Right atrium auricular region (tissue), 2 donors: Measurements from ENCODE around the gene CCDC184. TPM values are rescaled to one million over a fixed set of nuclear protein-coding genes. Genes with fewer than 3 reads are reported as not detected.
A peak's percentile ranks its signal among the peaks of the same experiment; 100 is the strongest.
"Not testable (repeated sequence)": the region's sequence is repeated elsewhere in the genome, so short reads cannot be mapped to it uniquely, and the experiment has no call there.

Source experiments
- DNase-seq: peaks from one replicate; pipeline ENCODE4 v3.0.0-alpha.2; 2019; ENCODE audit warnings: low spot score
- H3K27ac ChIP-seq, 2 donors: fragments of 200-600 bp; sonication (generic); 1 replicate in 1 of 2; 2 replicates in 1 of 2; pipeline ENCODE4 v1.5.1; 2016 to 2019
- H3K27me3 ChIP-seq, 2 donors: fragments of 200-600 bp; sonication (generic); one replicate each; pipeline versions ENCODE4 v1.5.1 to v1.6.0; 2017 to 2019
- H3K36me3 ChIP-seq: fragments of 200-600 bp; sonication (generic); one replicate; pipeline ENCODE4 v1.5.1; 2016
- H3K4me1 ChIP-seq, 2 donors: fragments of 200-600 bp; sonication (generic); one replicate each; pipeline versions ENCODE4 v1.5.1 to v1.6.0; 2017 to 2019
- H3K4me3 ChIP-seq, 2 donors: fragments of 200-600 bp; sonication (generic); 1 replicate in 1 of 2; 2 replicates in 1 of 2; pipeline ENCODE4 v1.5.1; 2017 to 2019; ENCODE audit warnings: mild to moderate bottlenecking in 1 of 2, moderate library complexity in 1 of 2
- H3K9me3 ChIP-seq, 2 donors: fragments of 200-600 bp; sonication (generic); one replicate each; pipeline ENCODE4 v1.5.1; 2019
- total RNA-seq, 2 donors: library from RNA; depleted of rRNA; stranded (reverse); fragments of >200 nt; gene quantifications; one replicate each; pipeline ENCODE4 v1.1.0, GENCODE V29; 2016
- TF ChIP-seq, protein P1 (sequence below), 2 donors: fragments of 200-600 bp; sonication (generic); IDR thresholded peaks; one replicate each; pipeline ENCODE4 v1.5.1; 2019; ENCODE audit warnings: antibody characterized with exemption in 2 of 2

The CCDC184 gene
- total RNA-seq, 2 donors from 2014 or later: 0.37 to 1.4 TPM

DNA sequence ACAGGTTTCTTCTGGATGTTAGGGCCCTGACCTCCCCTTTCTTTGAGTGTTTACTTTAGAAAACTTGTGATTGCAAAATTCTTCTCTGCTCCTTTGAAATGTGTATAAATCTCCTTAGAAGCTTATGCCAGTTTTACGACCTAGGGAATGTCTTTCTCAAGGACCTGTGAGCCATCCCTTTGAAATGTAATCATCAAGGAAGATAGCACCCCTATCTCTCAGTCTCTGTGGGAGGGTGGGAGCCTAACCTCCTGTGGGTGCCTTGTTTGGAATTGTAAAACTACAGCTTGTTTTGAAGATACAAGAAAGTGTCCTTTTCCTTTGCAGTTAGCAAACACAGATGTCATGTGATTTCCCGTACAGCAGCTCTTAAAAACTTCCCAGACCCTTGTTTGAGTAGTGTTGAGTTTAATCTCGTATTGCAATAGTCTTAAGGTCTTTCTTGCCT is 16.4 kb downstream of the CCDC184 start:
- DNase-seq: no peak
- peaks cover 0 to 3% of the 10 kb centered on the region in 2 donors for H3K9me3 ChIP-seq
- H3K36me3 ChIP-seq: no peaks in the 10 kb centered on the region
- H3K27me3 ChIP-seq: no peaks in the 10 kb centered on the region
- H3K4me1 ChIP-seq: peaks cover 0 to 23% of the 10 kb centered on the region in 2 donors
- TF ChIP-seq, protein P1, sequence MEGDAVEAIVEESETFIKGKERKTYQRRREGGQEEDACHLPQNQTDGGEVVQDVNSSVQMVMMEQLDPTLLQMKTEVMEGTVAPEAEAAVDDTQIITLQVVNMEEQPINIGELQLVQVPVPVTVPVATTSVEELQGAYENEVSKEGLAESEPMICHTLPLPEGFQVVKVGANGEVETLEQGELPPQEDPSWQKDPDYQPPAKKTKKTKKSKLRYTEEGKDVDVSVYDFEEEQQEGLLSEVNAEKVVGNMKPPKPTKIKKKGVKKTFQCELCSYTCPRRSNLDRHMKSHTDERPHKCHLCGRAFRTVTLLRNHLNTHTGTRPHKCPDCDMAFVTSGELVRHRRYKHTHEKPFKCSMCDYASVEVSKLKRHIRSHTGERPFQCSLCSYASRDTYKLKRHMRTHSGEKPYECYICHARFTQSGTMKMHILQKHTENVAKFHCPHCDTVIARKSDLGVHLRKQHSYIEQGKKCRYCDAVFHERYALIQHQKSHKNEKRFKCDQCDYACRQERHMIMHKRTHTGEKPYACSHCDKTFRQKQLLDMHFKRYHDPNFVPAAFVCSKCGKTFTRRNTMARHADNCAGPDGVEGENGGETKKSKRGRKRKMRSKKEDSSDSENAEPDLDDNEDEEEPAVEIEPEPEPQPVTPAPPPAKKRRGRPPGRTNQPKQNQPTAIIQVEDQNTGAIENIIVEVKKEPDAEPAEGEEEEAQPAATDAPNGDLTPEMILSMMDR (IDR thresholded peaks at IDR 0.05): no peak
- no peak overlapping the region for H3K4me3 ChIP-seq
- H3K27ac ChIP-seq: peak overlapping the region; percentile 97 to 99

DNA sequence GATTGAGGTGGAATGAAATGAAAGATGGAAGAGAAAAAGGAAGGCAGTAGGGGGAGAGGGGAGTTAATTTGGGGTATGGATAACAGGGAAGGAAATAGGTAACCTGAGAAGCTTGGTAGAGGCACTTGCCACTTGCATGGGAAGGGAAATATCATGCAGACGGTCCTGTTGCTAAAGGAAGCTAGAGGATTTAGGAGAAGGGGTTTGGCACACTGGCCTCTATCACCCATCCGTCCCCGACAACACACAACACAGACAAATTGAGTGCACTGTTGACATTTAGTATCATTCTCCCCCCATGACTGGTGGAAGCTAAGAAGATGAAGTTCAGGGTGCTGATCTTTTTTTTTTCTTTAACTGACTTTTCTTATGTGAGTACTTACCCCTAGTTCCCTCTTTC is 17.6 kb downstream of the CCDC184 start:
- TF ChIP-seq, protein P1 (IDR thresholded peaks at IDR 0.05): no peak
- H3K27ac ChIP-seq: no peak overlapping the region

DNA sequence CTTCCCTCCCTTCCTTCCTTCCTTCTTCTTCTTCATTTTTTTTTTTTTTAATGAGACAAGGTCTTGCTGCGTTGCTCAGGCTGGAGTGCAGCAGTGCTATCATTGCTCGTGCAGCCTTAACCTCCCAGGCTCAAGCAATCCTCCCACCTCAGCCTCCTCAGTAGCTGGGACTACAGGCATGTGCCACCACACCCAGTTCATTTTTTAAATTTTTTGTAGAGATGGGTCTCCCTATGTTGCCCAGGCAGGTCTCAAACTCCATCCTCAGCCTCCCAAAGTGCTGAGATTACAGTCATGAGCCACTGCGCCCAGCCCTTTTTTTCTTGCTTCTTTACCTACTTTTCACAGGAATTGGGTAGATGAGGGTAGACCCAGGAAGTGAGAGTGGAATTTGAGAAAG is 18.1 kb downstream of the CCDC184 start:
- TF ChIP-seq, protein P1 (IDR thresholded peaks at IDR 0.05): no peak
- H3K36me3 ChIP-seq: no peaks in the 10 kb centered on the region
- no peaks in the 10 kb centered on the region for H3K27me3 ChIP-seq
- peaks cover 0 to 8% of the 10 kb centered on the region in 2 donors for H3K9me3 ChIP-seq
- H3K4me3 ChIP-seq: no peak overlapping the region
- no peak for DNase-seq
- H3K27ac ChIP-seq: no peak overlapping the region
- peaks cover 0 to 23% of the 10 kb centered on the region in 2 donors for H3K4me1 ChIP-seq

More for the DNA sequence above, 17.6 kb downstream of the CCDC184 start:
- no peak for DNase-seq
- Histone ChIP-seq H3K4me1 (peaks cover 0 to 23% of the 10 kb centered on the region in 2 donors), H3K9me3 (peaks cover 0 to 4% of the 10 kb centered on the region in 2 donors), H3K27me3 (no peaks in the 10 kb centered on the region), H3K36me3 (no peaks in the 10 kb centered on the region), H3K4me3 (no peak overlapping the region)

DNA sequence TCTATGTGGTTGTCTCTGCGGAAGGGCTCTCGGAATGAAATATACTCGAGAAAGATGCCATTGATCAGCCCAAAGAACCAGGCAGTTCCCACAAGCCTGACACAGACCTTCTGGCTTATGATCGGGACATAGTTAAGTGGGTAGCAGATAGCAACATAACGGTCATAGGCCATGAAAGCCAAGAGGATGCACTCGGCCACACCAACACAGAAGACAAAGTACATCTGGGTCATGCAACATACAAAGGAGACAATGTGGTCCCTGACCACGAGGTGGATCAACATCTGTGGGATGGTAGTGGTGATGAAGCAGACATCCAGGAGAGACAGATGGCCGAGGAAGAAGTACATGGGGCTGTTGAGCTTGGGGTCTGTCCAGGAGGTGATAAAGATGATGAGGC is 19.3 kb downstream of the CCDC184 start:
- peaks cover 0 to 17% of the 10 kb centered on the region in 2 donors for H3K9me3 ChIP-seq
- H3K4me3 ChIP-seq: no peak overlapping the region
- H3K27me3 ChIP-seq: no peaks in the 10 kb centered on the region
- no peaks in the 10 kb centered on the region for H3K36me3 ChIP-seq
- DNase-seq: no peak
- TF ChIP-seq, protein P1 (IDR thresholded peaks at IDR 0.05): no peak
- H3K27ac ChIP-seq: no peak overlapping the region
- H3K4me1 ChIP-seq: peaks cover 0 to 17% of the 10 kb centered on the region in 2 donors

DNA sequence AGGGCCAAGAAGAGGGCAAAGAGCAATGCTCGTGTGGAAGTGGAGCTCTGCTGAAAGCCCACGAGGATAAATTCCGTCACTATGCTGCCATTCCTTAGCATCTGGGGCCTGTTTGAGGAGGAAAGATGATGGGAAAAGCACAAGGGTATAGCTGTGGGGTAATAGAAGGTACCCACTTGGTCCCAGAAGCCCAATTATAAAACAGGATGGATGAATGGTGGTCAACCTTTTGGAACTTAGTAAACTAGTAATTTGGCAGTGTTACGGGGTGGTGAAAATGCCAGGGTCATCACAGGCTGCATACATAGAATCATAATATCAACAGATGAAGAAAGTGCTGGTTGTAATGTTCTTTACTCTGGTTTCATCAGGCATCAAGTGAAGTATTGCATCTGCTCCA is 19.7 kb downstream of the CCDC184 start, which contains the start of gene OR10AD1:
OR10AD1 (minus strand) TSS at position 101 of the 400 bp plus-strand sequence; CDS start at position 101, 0 bp downstream.
- Histone ChIP-seq H3K9me3 (peaks cover 0 to 17% of the 10 kb centered on the region in 2 donors), H3K27me3 (no peaks in the 10 kb centered on the region), H3K4me3 (no peak within 1 kb of the TSS), H3K4me1 (peaks cover 0 to 17% of the 10 kb centered on the region in 2 donors), H3K36me3 (no peaks in the 10 kb centered on the region), H3K27ac (no peak within 1 kb of the TSS)
- TF ChIP-seq, protein P1 (IDR thresholded peaks at IDR 0.05): no peak
- DNase-seq: no peak

DNA sequence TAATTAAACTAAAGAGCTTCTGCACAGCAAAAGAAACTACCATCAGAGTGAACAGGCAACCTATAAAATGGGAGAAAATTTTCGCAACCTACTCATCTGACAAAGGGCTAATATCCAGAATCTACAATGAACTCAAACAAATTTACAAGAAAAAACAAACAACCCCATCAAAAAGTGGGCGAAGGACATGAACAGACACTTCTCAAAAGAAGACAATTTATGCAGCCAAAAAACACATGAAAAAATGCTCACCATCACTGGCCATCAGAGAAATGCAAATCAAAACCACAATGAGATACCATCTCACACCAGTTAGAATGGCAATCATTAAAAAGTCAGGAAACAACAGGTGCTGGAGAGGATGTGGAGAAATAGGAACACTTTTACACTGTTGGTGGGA is 26.1 kb downstream of the CCDC184 start:
- peaks cover 0 to 14% of the 10 kb centered on the region in 2 donors for H3K9me3 ChIP-seq
- H3K4me1 ChIP-seq: not testable (repeated sequence)

More for the DNA sequence above, 26.1 kb downstream of the CCDC184 start:
- not testable (repeated sequence) for H3K4me3 ChIP-seq, H3K36me3 ChIP-seq, DNase-seq, H3K27ac ChIP-seq, H3K27me3 ChIP-seq
